ENCODE measurements around the gene KARS1.

DNA sequence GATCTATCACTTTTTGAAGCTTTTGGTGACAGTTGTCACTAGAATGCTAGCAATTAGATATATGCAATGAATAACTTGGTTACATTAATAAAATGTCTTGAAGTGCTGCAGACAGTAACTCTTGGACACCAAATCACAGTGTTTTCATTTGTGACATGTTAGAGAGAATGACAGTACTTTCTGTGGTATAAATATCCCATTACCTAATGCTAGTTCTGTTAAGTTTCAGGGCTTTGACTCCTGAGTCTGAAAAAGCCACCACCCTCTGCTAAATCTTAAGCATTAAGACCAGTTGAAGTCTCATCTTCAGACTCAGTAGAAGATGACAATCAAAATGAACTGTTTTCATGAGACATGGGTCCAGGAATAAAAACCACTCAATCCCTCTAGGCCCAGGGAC is 39.9 kb upstream of the KARS1 start:
- TF ChIP-seq, protein P1, sequence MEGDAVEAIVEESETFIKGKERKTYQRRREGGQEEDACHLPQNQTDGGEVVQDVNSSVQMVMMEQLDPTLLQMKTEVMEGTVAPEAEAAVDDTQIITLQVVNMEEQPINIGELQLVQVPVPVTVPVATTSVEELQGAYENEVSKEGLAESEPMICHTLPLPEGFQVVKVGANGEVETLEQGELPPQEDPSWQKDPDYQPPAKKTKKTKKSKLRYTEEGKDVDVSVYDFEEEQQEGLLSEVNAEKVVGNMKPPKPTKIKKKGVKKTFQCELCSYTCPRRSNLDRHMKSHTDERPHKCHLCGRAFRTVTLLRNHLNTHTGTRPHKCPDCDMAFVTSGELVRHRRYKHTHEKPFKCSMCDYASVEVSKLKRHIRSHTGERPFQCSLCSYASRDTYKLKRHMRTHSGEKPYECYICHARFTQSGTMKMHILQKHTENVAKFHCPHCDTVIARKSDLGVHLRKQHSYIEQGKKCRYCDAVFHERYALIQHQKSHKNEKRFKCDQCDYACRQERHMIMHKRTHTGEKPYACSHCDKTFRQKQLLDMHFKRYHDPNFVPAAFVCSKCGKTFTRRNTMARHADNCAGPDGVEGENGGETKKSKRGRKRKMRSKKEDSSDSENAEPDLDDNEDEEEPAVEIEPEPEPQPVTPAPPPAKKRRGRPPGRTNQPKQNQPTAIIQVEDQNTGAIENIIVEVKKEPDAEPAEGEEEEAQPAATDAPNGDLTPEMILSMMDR (conservative IDR thresholded peaks at IDR 0.05), result no peak
- TF ChIP-seq ZFX (IDR thresholded peaks at IDR 0.05), result no peak
